Neural crest cell (in vitro differentiated cells): Measurements from ENCODE around the gene DIPK1C. TPM values are rescaled to one million over a fixed set of nuclear protein-coding genes. Genes with fewer than 3 reads are reported as not detected.

Source experiments
- DNase-seq: peaks from one replicate; pipeline ENCODE4 v3.0.0; 2021; ENCODE audit warnings: low read depth, mixed read lengths, low spot score
- H3K27ac Mint-ChIP-seq: one replicate; pipeline ENCODE4 v1.8.0; 2021; ENCODE audit warnings: mild to moderate bottlenecking, mixed read lengths; ENCODE audit not compliant: unreplicated experiment
- H3K27me3 Mint-ChIP-seq: 2 replicates; pipeline ENCODE4 v1.8.0; 2021; ENCODE audit warnings: low read depth, mild to moderate bottlenecking, mixed read lengths
- H3K36me3 Mint-ChIP-seq: 2 replicates; pipeline ENCODE4 v1.8.0; 2021; ENCODE audit warnings: low read depth, mild to moderate bottlenecking, mixed read lengths
- H3K4me1 Mint-ChIP-seq: 2 replicates; pipeline ENCODE4 v1.8.0; 2021; ENCODE audit warnings: mixed read lengths
- H3K4me3 Mint-ChIP-seq: one replicate; pipeline ENCODE4 v1.8.0; 2021; ENCODE audit warnings: mild to moderate bottlenecking, mixed read lengths
- H3K9me3 Mint-ChIP-seq: 2 replicates; pipeline ENCODE4 v1.8.0; 2021; ENCODE audit warnings: mixed read lengths
- total RNA-seq: library from RNA; stranded (reverse); gene quantifications from 2 replicates; pipeline ENCODE4 v1.2.1, GENCODE V29; 2021
- TF ChIP-seq, protein P1 (sequence below): fragments of 200-600 bp; sonication (generic); conservative IDR thresholded peaks from 2 replicates; pipeline ENCODE4 v1.5.0; 2021; ENCODE audit warnings: antibody characterized with exemption, mild to moderate bottlenecking

The DIPK1C gene
- total RNA-seq, 1 donor from 2014 or later = not detected

DNA sequence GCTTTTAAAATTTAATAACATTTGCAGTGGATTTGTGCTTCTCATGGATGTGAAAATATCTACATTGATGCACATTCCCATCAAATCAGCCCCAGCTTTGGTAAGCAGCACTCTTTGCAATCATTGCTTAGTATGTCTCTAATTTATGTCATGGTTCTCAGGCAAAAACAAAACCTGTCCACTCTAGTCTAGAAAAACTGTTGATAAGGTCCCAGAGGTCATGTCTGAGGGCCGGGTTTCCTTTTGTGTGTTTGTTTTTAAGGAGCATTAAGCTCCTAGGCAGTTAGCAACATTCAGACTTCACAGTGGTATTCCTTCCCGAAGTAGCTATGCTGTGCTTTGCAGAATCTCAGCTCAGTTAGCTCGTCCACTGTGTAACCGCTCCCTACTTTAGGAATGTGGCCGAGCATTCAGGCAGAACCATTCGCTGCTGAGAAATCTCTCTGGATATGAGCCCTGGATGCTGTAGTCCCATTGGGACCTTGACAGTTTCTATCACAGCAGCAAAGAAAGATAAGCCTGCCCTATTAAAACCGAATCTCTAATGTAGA, 4.0 kb downstream of the DIPK1C start:
- H3K27me3 Mint-ChIP-seq = peaks cover 55% of the 10 kb centered on the region
- no peaks in the 10 kb centered on the region for H3K36me3 Mint-ChIP-seq
- TF ChIP-seq, protein P1, sequence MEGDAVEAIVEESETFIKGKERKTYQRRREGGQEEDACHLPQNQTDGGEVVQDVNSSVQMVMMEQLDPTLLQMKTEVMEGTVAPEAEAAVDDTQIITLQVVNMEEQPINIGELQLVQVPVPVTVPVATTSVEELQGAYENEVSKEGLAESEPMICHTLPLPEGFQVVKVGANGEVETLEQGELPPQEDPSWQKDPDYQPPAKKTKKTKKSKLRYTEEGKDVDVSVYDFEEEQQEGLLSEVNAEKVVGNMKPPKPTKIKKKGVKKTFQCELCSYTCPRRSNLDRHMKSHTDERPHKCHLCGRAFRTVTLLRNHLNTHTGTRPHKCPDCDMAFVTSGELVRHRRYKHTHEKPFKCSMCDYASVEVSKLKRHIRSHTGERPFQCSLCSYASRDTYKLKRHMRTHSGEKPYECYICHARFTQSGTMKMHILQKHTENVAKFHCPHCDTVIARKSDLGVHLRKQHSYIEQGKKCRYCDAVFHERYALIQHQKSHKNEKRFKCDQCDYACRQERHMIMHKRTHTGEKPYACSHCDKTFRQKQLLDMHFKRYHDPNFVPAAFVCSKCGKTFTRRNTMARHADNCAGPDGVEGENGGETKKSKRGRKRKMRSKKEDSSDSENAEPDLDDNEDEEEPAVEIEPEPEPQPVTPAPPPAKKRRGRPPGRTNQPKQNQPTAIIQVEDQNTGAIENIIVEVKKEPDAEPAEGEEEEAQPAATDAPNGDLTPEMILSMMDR = no peak
- H3K9me3 Mint-ChIP-seq = no peaks in the 10 kb centered on the region
- H3K4me1 Mint-ChIP-seq = peaks cover 9% of the 10 kb centered on the region
- DNase-seq = no peak
- no peak overlapping the region for H3K27ac Mint-ChIP-seq
- no peak overlapping the region for H3K4me3 Mint-ChIP-seq

DNA sequence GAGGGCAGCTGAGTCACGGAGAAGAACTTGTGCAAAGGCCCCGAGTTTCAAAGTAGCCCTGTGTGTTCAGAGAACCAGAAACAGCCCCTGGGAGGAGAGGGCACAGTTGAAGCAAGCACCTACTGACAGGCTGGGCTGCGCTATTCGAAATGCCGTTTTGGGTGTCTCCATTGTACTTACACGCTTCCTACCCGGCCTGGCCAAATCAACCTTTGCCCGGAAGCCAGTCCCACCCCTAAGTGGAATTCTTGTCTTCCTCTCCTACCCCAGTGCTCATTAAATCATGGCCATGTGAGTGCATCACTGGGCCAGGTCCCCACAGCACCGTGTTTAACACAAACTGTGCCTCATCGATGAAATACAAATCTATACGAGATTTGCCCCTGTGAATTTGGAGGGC, 6.0 kb downstream of the DIPK1C start:
- peaks cover 40% of the 10 kb centered on the region for H3K27me3 Mint-ChIP-seq
- no peak for DNase-seq

GRCh38 chr18:74450626-74451025, 6.5 kb downstream of the DIPK1C start:
- Mint-ChIP-seq H3K4me1 (peaks cover 9% of the 10 kb centered on the region), H3K4me3 (no peak overlapping the region), H3K27ac (no peak overlapping the region), H3K36me3 (no peaks in the 10 kb centered on the region), H3K9me3 (no peaks in the 10 kb centered on the region), H3K27me3 (peaks cover 35% of the 10 kb centered on the region)
- no peak for DNase-seq
- TF ChIP-seq, protein P1 = no peak

More for the DNA sequence above, 6.0 kb downstream of the DIPK1C start:
- Mint-ChIP-seq H3K4me1 (peaks cover 9% of the 10 kb centered on the region), H3K36me3 (no peaks in the 10 kb centered on the region), H3K4me3 (no peak overlapping the region), H3K27ac (no peak overlapping the region), H3K9me3 (no peaks in the 10 kb centered on the region)
- TF ChIP-seq, protein P1 = no peak

DNA sequence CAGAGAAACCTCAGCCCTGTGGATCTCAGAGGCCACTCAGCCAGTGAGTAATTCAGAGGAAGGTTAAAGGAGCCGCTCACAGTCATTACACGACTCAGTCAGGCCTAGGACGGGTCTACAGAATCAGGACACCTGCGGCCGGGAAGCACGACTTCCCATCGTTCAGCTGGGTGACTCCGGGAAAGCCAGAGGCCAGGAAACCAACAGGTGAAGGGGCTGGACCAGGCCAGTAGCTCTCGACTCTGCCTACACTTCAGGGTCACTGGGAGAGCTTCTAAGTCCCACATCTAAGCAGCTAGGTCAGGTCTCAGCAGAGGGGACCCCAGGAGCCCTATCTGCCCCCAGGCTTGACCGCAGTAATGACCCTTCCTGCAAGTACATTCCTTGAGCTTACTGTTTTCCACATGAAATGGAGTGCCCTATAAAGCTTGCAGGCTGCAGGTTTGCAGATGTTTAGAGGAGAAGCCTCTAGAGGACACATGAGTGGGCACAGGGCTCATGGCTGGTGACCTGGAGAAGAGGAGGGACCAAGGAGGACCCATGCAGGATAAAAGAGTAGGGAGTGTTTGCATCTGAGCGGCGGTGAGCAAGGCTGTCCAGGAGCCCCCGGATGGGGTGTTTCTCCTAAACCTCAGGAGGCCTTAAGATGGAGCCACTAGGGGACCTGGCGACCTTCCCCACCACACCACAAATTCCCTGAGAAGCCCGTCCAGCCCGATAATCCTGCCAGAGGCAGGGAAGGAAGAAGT, 9.5 kb downstream of the DIPK1C start:
- H3K27ac Mint-ChIP-seq = no peak overlapping the region
- H3K36me3 Mint-ChIP-seq = no peaks in the 10 kb centered on the region
- H3K27me3 Mint-ChIP-seq = peaks cover 14% of the 10 kb centered on the region
- H3K4me1 Mint-ChIP-seq = no peaks in the 10 kb centered on the region
- H3K4me3 Mint-ChIP-seq = no peak overlapping the region
- H3K9me3 Mint-ChIP-seq = no peaks in the 10 kb centered on the region
- no peak for DNase-seq
- TF ChIP-seq, protein P1 = no peak

DNA sequence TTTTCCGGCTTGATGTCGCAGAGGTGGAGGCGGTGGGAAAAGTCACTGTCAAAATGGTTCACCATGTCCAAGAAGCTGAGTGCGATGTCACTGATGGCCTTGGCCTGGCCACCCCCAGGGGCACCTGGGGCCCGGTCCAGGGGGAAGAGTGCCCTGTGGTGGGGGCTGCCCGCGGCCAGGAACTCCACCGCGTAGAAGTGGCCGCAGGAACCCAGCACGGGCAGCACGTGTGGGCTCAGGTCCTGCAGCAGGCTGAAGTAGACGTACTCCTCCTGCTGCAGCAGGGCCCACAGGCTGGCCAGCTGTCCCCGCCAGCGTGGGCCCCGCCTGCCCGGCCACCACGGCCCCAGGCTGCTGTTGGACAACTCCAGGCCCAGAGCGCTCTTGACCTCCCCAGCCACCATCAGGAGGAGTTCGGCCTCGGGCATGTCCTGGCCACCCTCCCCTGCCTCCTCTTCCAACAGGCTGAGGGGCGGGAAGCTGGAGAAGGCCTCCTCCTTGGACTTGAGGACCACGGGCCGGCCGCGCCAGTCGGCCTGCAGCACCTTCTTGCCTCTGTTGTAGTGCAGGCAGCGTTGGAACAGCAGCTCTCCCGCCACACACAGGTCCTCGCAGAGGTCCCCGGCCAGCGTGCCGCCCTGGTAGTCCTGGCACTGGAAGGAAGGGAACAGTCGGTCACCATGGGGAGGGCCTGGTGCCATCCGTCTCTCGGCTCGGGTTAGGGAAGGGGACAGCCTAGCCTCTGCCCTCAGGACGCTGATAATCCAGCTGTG, 10.3 kb downstream of the DIPK1C start:
- Mint-ChIP-seq H3K4me1 (no peaks in the 10 kb centered on the region), H3K36me3 (no peaks in the 10 kb centered on the region), H3K9me3 (no peaks in the 10 kb centered on the region), H3K4me3 (no peak overlapping the region), H3K27ac (no peak overlapping the region), H3K27me3 (peaks cover 12% of the 10 kb centered on the region)
- TF ChIP-seq, protein P1 = no peak
- no peak for DNase-seq
